Activated CD8-positive, alpha-beta memory T cell treated with anti-CD3 and anti-CD28 coated beads for 24 hours (primary cell): Measurements from ENCODE around the gene RPL27A.

Experiments used
- DNase-seq: peaks from one replicate; pipeline ENCODE4 v3.0.0-alpha.2; 2020

RPL27A gene

DNA sequence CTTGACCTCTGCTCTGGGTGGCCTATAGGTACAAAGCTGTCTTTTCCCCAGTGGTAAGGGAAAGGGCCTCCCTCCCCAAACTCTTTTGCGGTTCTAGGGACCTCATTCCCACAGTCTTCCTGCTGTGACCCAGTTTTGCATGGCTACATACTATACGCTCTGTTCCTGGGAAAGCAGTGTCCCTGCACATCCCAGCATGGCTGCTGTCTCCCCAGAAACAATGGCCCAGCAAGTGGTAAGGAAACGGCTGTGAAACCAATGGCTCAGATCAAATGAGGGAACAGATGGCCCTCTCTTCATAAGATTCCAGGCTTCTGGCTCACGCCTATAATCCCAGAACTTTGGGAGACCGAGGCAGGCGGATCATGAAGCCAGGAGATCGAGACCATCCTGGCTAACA, 41.1 kb downstream of the RPL27A start:
- DNase-seq, result no peak

- no peak for DNase-seq
These were observed 42.1 kb downstream of the RPL27A start for GRCh38 chr11:8724682-8725081.

DNA sequence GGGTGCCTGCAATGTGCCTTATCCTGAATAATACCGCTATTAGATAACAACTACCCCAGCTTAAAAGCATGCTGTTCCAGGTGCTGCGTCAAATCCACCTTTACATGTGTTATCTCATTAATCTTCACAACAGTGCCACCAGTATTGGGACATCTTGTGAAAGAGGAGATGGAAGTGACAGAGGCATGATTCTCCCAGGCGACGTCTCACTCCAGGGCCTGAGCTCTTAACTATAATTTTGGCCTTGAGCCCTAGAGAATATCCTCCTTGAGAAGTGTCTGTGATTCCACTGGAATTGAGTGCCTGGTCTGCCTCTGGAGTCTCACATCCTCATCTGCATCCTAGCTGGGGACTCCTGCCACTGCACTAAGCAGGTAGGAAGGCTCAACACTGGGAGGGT, 43.8 kb downstream of the RPL27A start:
- DNase-seq, result no peak

- DNase-seq, result no peak
These were observed 46.0 kb downstream of the RPL27A start for GRCh38 chr11:8728563-8728962.

- DNase-seq, result no peak
These were observed 46.5 kb downstream of the RPL27A start for GRCh38 chr11:8729067-8729466.

- no peak for DNase-seq
These were observed 47.5 kb downstream of the RPL27A start for GRCh38 chr11:8729837-8730696.

DNA sequence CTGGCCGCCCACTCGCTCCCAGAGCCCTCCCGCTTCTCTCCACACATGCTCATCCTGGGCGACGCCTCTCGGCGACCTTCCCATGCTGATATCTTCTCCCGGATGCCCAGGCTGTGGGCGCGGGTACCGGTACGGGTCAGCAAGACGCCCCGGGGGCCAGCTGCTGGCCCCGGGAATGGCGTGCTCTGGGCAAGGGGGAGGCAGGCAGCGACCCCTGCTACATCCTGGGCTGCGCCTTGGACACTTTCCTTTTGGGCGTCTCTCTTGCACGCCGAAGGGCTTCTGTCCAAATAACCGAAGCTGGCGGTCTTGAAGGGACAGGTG, 48.1 kb downstream of the RPL27A start:
- no peak for DNase-seq

GRCh38 chr11:8731647-8732323, 49.2 kb downstream of the RPL27A start:
- DNase-seq, result no peak

GRCh38 chr11:8732324-8732670, 49.7 kb downstream of the RPL27A start:
- no peak for DNase-seq

DNA sequence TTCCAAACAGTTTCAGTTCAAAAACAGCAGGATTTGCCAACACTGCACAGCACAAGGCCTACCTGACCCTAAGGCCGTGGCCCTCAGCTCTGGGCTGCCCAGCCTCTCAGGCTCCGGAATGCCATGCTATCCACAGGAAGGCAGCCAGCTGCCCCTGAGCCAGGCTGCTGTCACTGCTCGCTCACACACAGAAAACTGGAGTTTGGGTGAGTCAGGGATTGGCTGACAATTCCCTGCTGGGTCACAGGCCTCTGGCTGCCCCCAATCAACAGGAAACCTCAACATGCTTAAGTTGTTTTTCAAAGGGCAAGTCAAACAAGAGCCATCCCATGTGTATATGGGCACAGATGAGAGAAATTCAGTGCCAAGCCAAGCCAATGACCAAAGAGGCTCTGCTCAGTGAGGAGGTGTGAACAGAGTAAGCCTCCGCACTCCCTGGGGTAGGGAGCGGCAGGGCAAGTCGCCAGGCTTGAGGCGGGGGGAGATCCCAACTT, 50.2 kb downstream of the RPL27A start:
- no peak for DNase-seq

GRCh38 chr11:8733852-8734251, 51.3 kb downstream of the RPL27A start:
- DNase-seq, result no peak

DNA sequence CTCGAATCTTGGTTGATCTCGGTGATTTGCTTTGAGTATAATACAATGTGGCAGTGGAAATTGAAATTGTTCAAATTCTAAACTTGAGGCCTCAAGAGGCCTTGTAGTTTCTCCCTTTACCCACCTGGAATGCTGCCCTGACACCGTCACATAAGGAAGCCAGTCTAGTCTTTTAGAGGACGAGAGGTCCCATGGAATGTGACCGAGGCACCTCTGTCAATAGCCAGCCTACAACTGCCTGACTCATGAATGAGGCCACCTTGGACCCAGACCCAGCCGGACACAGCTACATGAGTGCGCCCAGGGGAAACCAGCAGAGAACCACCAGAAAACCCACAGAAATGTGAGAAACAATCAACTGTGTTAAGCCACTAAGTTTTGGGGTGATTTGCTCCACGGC, 52.5 kb downstream of the RPL27A start:
- DNase-seq, result no peak

- DNase-seq, result no peak
These were observed 56.8 kb downstream of the RPL27A start for GRCh38 chr11:8739309-8739793.
